Breast epithelium (tissue), 4 donors: ENCODE results near the gene STOML3. TPM values are rescaled to one million over a fixed set of nuclear protein-coding genes. Genes with fewer than 3 reads are reported as not detected.

ENCODE experiments used
- DNase-seq, 2 donors: peaks; one replicate each; pipeline ENCODE4 v3.0.0-alpha.2; 2019; ENCODE audit warnings: low spot score in 2 of 2
- H3K27ac ChIP-seq, 2 donors: fragments of 200-600 bp; sonication (generic) in 1 of 2; one replicate each; pipeline ENCODE4 v1.5.1; 2016 to 2019; ENCODE audit warnings: mild to moderate bottlenecking in 1 of 2
- H3K27me3 ChIP-seq, 2 donors: fragments of 200-600 bp; sonication (generic) in 1 of 2; one replicate each; pipeline versions ENCODE4 v1.5.1 to v1.6.0; 2017 to 2019; ENCODE audit warnings: control low read depth in 1 of 2, mild to moderate bottlenecking in 1 of 2
- H3K36me3 ChIP-seq: fragments of 200-600 bp; one replicate; pipeline ENCODE4 v1.5.1; 2019
- H3K4me1 ChIP-seq, 2 donors: fragments of 200-600 bp; sonication (generic); one replicate each; pipeline ENCODE4 v1.5.1; 2016 to 2019; ENCODE audit warnings: control low read depth in 1 of 2
- H3K4me3 ChIP-seq, 3 donors: fragments of 200-600 bp; sonication (generic); 1 replicate in 2 of 3; 2 replicates in 1 of 3; pipeline ENCODE4 v1.5.1; 2016 to 2019; ENCODE audit warnings: mild to moderate bottlenecking in 3 of 3, moderate library complexity in 2 of 3
- H3K9me3 ChIP-seq, 2 donors: fragments of 200-600 bp; sonication (generic) in 1 of 2; one replicate each; pipeline ENCODE4 v1.5.1; 2016 to 2019; ENCODE audit warnings: control low read depth in 1 of 2
- POLR2A ChIP-seq: fragments of 450-650 bp; IDR thresholded peaks from one replicate; pipeline ENCODE4 v1.6.1; 2016; ENCODE audit warnings: antibody characterized with exemption, mild to moderate bottlenecking, moderate library complexity
- POLR2AphosphoS5 ChIP-seq, 3 donors: sonication (generic); formaldehyde crosslinking; IDR thresholded peaks; one replicate each; pipeline ENCODE4 v1.6.1; 2017; ENCODE audit warnings: antibody characterized with exemption in 3 of 3
- intact Hi-C: fragments of 100-400 bp; cut with DNase I; formaldehyde crosslinking; loops from one replicate; pipeline ENCODE4 v1.15.1; 2023; ENCODE audit warnings: low total_unique reads
- total RNA-seq, 3 donors: library from RNA; depleted of rRNA; stranded (reverse); fragments of >200 nt; gene quantifications; one replicate each; pipeline ENCODE4 v1.1.0, GENCODE V29; 2016
- TF ChIP-seq, protein P1 (sequence below), 3 donors: fragments of 450-650 bp; IDR thresholded peaks; one replicate each; pipeline ENCODE4 v1.5.1; 2016 to 2017; ENCODE audit warnings: antibody characterized with exemption in 3 of 3, mild to moderate bottlenecking in 3 of 3, moderate library complexity in 3 of 3

STOML3 gene
- total RNA-seq, 3 donors from 2014 or later: not detected

DNA sequence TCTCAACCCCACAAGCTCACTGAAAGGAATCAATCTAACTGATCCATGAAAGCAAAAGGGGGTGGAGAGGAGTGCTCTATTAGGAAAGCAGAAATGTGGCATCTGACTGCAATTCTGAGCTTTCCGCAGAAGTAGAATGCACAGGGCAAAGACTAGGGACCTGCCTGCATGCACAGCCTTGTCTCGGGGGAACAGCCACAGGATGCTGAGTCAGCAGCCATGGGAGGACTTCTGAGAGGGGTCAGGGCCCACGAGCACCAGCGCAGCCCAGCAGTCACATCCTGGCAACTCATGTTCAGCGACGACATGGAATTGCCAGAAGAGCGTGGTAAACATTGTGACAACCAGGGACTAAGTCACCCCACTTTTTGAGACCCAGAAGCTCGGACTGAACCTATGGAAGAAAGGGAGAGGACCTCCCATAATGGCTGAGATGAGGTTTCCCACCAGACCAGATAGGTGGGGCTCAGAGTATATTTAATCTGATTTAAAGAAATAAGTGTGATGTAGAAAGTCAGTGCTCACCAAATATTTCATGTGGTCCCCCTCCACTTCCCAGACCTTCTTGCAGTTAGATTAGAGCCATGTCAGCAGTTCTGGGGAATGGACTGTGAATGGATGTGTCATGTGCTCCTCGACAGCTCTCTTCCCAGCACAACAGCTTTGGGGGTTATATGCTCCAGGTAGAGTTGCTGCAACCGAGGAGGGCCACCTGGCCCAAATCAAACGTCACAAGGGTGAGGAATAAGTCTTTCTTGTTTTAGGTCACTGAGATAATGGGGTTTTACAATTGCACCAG, 32.6 kb downstream of the STOML3 start:
- Histone ChIP-seq H3K4me3 (no peak overlapping the region), H3K4me1 (no peaks in the 10 kb centered on the region), H3K36me3 (no peaks in the 10 kb centered on the region), H3K27me3 (no peaks in the 10 kb centered on the region), H3K27ac (no peak overlapping the region), H3K9me3 (peaks cover 0 to 13% of the 10 kb centered on the region in 2 donors)
- TF ChIP-seq POLR2A (no peak), POLR2AphosphoS5 (IDR thresholded peaks at IDR 0.05) (no peak)
- TF ChIP-seq, protein P1, sequence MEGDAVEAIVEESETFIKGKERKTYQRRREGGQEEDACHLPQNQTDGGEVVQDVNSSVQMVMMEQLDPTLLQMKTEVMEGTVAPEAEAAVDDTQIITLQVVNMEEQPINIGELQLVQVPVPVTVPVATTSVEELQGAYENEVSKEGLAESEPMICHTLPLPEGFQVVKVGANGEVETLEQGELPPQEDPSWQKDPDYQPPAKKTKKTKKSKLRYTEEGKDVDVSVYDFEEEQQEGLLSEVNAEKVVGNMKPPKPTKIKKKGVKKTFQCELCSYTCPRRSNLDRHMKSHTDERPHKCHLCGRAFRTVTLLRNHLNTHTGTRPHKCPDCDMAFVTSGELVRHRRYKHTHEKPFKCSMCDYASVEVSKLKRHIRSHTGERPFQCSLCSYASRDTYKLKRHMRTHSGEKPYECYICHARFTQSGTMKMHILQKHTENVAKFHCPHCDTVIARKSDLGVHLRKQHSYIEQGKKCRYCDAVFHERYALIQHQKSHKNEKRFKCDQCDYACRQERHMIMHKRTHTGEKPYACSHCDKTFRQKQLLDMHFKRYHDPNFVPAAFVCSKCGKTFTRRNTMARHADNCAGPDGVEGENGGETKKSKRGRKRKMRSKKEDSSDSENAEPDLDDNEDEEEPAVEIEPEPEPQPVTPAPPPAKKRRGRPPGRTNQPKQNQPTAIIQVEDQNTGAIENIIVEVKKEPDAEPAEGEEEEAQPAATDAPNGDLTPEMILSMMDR (IDR thresholded peaks at IDR 0.05): no peak
- DNase-seq: no peak
- intact Hi-C loops: no loop called here

DNA sequence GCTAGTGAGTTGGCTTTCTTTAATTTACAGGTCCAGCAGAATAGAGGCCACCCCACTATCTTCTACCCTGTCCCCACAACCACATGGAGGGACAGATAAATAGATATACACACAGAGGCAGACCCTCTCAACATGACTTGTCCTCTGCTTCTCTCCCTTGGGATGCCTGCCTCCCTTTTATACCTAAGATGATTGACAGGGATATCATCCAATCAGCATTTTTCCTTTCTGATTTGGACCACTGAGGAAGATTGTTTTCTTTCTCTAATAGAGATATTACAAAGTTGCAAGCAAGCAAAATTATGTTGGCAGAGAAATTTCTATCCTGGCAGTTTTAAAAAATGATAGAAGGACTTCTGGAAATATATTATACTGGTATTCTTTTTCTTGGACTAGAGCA, 35.8 kb downstream of the STOML3 start:
- Histone ChIP-seq H3K4me3 (no peak overlapping the region), H3K27ac (no peak overlapping the region), H3K9me3 (peaks cover 0 to 3% of the 10 kb centered on the region in 2 donors), H3K27me3 (no peaks in the 10 kb centered on the region), H3K4me1 (no peaks in the 10 kb centered on the region), H3K36me3 (no peaks in the 10 kb centered on the region)
- no peak for DNase-seq
- TF ChIP-seq POLR2AphosphoS5 (IDR thresholded peaks at IDR 0.05) (no peak), POLR2A (no peak)
- TF ChIP-seq, protein P1 (IDR thresholded peaks at IDR 0.05): no peak
- intact Hi-C loops: no loop called here

DNA sequence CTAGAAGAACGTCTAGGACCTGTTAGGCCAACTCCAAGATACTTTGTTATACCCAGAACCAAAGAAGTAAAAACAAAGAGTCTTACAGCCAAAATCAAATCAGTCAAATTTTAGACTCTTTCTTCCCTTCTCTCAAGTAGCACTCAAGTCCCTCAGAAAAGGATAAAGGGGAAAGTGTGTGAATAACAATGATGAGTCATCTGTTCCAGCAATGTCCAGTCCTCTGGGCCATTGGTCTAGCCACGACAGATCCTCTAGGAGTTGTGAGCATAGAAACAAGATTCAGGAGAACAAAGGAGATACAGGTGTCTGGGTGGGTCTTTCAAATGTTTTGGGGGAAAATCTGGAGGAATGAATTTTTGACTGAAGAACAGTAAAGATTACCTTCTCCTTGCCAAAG, 36.3 kb downstream of the STOML3 start:
- Histone ChIP-seq H3K36me3 (no peaks in the 10 kb centered on the region), H3K27ac (no peak overlapping the region), H3K4me3 (no peak overlapping the region), H3K9me3 (no peaks in the 10 kb centered on the region), H3K27me3 (no peaks in the 10 kb centered on the region), H3K4me1 (no peaks in the 10 kb centered on the region)
- intact Hi-C loops: no loop called here
- no peak for DNase-seq
- TF ChIP-seq, protein P1 (IDR thresholded peaks at IDR 0.05): no peak
- TF ChIP-seq POLR2AphosphoS5 (IDR thresholded peaks at IDR 0.05) (no peak), POLR2A (no peak)

DNA sequence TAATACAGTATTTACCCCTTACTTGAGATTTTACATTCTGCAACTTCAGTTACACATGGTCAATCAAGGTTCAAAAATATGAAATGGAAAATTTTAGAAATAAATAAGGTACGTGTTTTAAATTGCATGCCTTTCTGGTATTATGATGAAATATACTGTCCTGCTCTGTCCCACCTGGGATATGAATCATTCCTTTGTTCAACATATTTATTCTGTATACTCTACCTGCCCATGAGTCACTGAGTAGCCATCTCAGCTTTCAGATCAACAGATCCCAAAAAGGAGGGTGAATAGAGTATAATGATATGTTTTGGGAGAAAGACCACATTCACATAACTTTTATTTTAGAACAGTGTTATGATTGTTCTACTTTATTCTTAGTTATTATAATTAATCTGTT, 37.8 kb downstream of the STOML3 start:
- no peaks in the 10 kb centered on the region for H3K27me3 ChIP-seq
- no peaks in the 10 kb centered on the region for H3K4me1 ChIP-seq
- no peak for DNase-seq
- no peak overlapping the region for H3K4me3 ChIP-seq
- no peaks in the 10 kb centered on the region for H3K36me3 ChIP-seq
- H3K9me3 ChIP-seq: no peaks in the 10 kb centered on the region
- H3K27ac ChIP-seq: no peak overlapping the region
- TF ChIP-seq, protein P1 (IDR thresholded peaks at IDR 0.05): no peak
- TF ChIP-seq POLR2AphosphoS5 (IDR thresholded peaks at IDR 0.05) (no peak), POLR2A (no peak)
- intact Hi-C loops: no loop called here

DNA sequence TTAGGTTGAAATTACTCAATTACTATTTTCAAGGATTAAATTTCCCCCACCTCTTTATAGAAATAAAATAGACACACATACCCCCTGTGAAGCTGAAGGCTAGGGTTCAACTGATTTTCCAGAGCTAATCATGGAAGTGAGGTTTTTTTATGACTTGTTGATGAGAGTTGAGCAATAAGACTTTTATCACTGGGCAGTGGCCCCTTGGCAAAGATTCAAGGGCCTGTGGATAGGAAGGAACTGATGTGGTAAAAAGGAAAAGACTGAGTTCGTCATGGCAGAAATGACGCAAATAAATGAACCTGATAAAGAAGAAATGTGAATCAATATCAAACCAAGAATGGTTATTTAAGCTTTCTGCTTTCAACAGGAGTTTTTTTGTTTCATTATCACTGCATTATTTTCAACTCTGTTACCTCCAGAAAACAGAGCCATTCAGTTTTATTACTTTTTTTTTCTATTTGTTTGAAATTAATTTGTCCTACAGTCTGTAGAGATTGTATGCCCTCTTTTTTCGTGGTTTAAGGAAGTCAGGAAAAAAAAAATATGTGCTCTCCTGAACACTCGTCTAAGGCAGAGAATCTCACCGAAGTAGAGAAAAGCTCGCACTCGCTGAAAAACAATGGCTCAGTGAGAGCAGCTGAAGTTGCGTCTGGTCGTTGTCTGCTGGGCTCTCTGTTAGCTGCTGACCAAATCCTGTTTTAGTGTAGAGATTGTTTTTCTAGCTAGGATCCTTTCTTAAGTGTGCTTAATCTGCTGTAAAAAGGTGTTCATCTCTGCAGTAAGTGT, 38.9 kb downstream of the STOML3 start:
- Histone ChIP-seq H3K36me3 (no peaks in the 10 kb centered on the region), H3K27ac (no peak overlapping the region), H3K4me3 (no peak overlapping the region), H3K4me1 (no peaks in the 10 kb centered on the region), H3K9me3 (no peaks in the 10 kb centered on the region), H3K27me3 (no peaks in the 10 kb centered on the region)
- no peak for TF ChIP-seq POLR2A
- TF ChIP-seq, protein P1 (IDR thresholded peaks at IDR 0.05): no peak
- TF ChIP-seq POLR2AphosphoS5 (IDR thresholded peaks at IDR 0.05): no peak
- intact Hi-C loops: no loop called here
- DNase-seq: no peak
